K562 (cell line): Measurements from ENCODE around the gene BBLN. TPM values are rescaled to one million over a fixed set of nuclear protein-coding genes. Genes with fewer than 3 reads are reported as not detected.

Source experiments
- DPF2 ChIP-seq: fragments of 450-650 bp; IDR thresholded peaks from 2 replicates; pipeline ENCODE4 v1.6.1; 2016
- ESRRB ChIP-seq: fragments of 250-450 bp; sonication (Bioruptor Pico); IDR thresholded peaks from 2 replicates; pipeline ENCODE4 v1.5.0; 2020; ENCODE audit warnings: mild to moderate bottlenecking, moderate library complexity, borderline replicate concordance
- HES1 ChIP-seq: fragments of 450-650 bp; IDR thresholded peaks from 2 replicates; pipeline ENCODE4 v1.6.1; 2016; ENCODE audit warnings: low read depth, mild to moderate bottlenecking, moderate library complexity
- HNRNPK ChIP-seq: fragments of 200-400 bp; formaldehyde crosslinking; IDR thresholded peaks from one replicate; pipeline ENCODE4 v1.6.1; 2018; ENCODE audit warnings: mild to moderate bottlenecking, low read depth, low read length; ENCODE audit not compliant: poor library complexity, severe bottlenecking
- KAT7 ChIP-seq: sonication (generic); formaldehyde crosslinking; IDR thresholded peaks from 2 replicates; pipeline ENCODE4 v1.8.0; 2022; ENCODE audit warnings: missing genetic modification reagents, mild to moderate bottlenecking, borderline replicate concordance
- KLF16 ChIP-seq: IDR thresholded peaks from 2 replicates; pipeline ENCODE4 v1.6.1; 2016; ENCODE audit warnings: antibody characterized with exemption
- MYBL2 ChIP-seq, 2 experiments: fragments of 450-650 bp in 1 of 2; sonication (generic) in 1 of 2; formaldehyde crosslinking in 1 of 2; IDR thresholded peaks; 2 replicates each; pipeline versions ENCODE4 v1.6.1 to v1.8.1; 2017 to 2022; ENCODE audit warnings: borderline replicate concordance in 1 of 2, inconsistent platforms in 1 of 2, low read depth in 1 of 2, mild to moderate bottlenecking in 1 of 2, missing genetic modification reagents in 1 of 2, moderate library complexity in 1 of 2
- NBN ChIP-seq: fragments of 450-650 bp; IDR thresholded peaks from 2 replicates; pipeline ENCODE4 v1.6.1; 2016; ENCODE audit warnings: low read depth, mild to moderate bottlenecking
- RBFOX2 ChIP-seq: fragments of 200-400 bp; formaldehyde crosslinking; IDR thresholded peaks from 2 replicates; pipeline ENCODE4 v1.6.1; 2017; ENCODE audit warnings: low read depth, mild to moderate bottlenecking, low read length, moderate library complexity
- RFX1 ChIP-seq: fragments of 450-650 bp; IDR thresholded peaks from 2 replicates; pipeline ENCODE4 v1.6.1; 2016; ENCODE audit warnings: mild to moderate bottlenecking, moderate library complexity
- SETDB1 ChIP-seq: IDR thresholded peaks from one replicate; pipeline ENCODE4 v1.6.1; 2012; ENCODE audit warnings: low read length, control low read depth, inconsistent platforms
- ZNF12 ChIP-seq: sonication (generic); formaldehyde crosslinking; IDR thresholded peaks from 2 replicates; pipeline ENCODE4 v1.4.0; 2020; ENCODE audit warnings: mild to moderate bottlenecking, missing genetic modification reagents
- ZNF140 ChIP-seq: fragments of 250-450 bp; sonication (Bioruptor Pico); IDR thresholded peaks from 2 replicates; pipeline ENCODE4 v1.8.0; 2021; ENCODE audit warnings: moderate library complexity, mild to moderate bottlenecking, inconsistent platforms
- ZNF507 ChIP-seq: conservative IDR thresholded peaks from 2 replicates; pipeline ENCODE4 v1.6.1; 2017; ENCODE audit warnings: missing genetic modification characterization, missing compliant biosample characterization
- ZNF639 ChIP-seq, 2 experiments: fragments of 200-800 bp in 1 of 2; sonication (Bioruptor generic) in 1 of 2; sonication (generic) in 1 of 2; formaldehyde crosslinking in 1 of 2; IDR thresholded peaks in 1 of 2; conservative IDR thresholded peaks in 1 of 2; 2 replicates each; pipeline versions ENCODE4 v1.5.0 to v1.6.1; 2016 to 2020; ENCODE audit warnings: missing compliant biosample characterization in 1 of 2, missing genetic modification characterization in 1 of 2, missing genetic modification reagents in 1 of 2
- ZNF75A ChIP-seq: fragments of 450-650 bp; formaldehyde crosslinking; IDR thresholded peaks from 2 replicates; pipeline ENCODE4 v1.4.0; 2020; ENCODE audit warnings: mild to moderate bottlenecking
- ZNF785 ChIP-seq: fragments of 250-450 bp; sonication (Bioruptor Pico); IDR thresholded peaks from 2 replicates; pipeline ENCODE4 v1.4.0; 2020; ENCODE audit warnings: mild to moderate bottlenecking
- ZSCAN32 ChIP-seq: fragments of 450-650 bp; formaldehyde crosslinking; IDR thresholded peaks from 2 replicates; pipeline ENCODE4 v1.4.0; 2020; ENCODE audit warnings: mild to moderate bottlenecking, moderate library complexity
- polyA plus RNA-seq, 8 experiments: library from polyadenylated mRNA; depleted of rRNA in 4 of 8; stranded (reverse) in 5 of 8; unstranded in 3 of 8; fragments of >200 nt; fragmentation: Nextera tagmentation in 2 of 8; fragmentation: Illumina TruSeq in 1 of 8; extraction: Ambion mirVana in 2 of 8; extraction: Trizol in 1 of 8; gene quantifications; 2 replicates each; pipeline versions ENCODE4 v1.2.1 to v1.2.3, GENCODE V29; 2011 to 2014; ENCODE audit warnings: inconsistent platforms in 1 of 8, missing spikeins in 1 of 8
- total RNA-seq, 7 experiments: library from RNA; depleted of rRNA in 6 of 7; stranded (reverse); fragments of >200 nt in 6 of 7; fragmentation: Illumina TruSeq in 2 of 7; extraction: Trizol in 2 of 7; gene quantifications; 2 replicates each; pipeline versions ENCODE4 v1.2.1 to v1.2.3, GENCODE V29; 2011 to 2021; ENCODE audit warnings: low replicate concordance in 1 of 7
- TF ChIP-seq, protein P1 (sequence below): fragments of 200-800 bp; sonication (Bioruptor generic); IDR thresholded peaks from 2 replicates; pipeline ENCODE4 v1.6.1; 2017; ENCODE audit warnings: missing genetic modification characterization, missing compliant biosample characterization
- TF ChIP-seq, protein P2 (sequence below): fragments of 250-450 bp; sonication (Bioruptor Pico); IDR thresholded peaks from 2 replicates; pipeline ENCODE4 v1.5.0; 2021
- TF ChIP-seq, protein P3 (sequence below): fragments of 200-400 bp; formaldehyde crosslinking; IDR thresholded peaks from 2 replicates; pipeline ENCODE4 v1.6.1; 2017; ENCODE audit warnings: mild to moderate bottlenecking, low read depth, low read length, moderate library complexity

The BBLN gene
- total and polyA plus RNA-seq, 9 of the 15 experiments (the other 6 are each of a cell fraction or from before 2014, with no cell fraction given): 4.2 to 331 (median 87.1) TPM

DNA sequence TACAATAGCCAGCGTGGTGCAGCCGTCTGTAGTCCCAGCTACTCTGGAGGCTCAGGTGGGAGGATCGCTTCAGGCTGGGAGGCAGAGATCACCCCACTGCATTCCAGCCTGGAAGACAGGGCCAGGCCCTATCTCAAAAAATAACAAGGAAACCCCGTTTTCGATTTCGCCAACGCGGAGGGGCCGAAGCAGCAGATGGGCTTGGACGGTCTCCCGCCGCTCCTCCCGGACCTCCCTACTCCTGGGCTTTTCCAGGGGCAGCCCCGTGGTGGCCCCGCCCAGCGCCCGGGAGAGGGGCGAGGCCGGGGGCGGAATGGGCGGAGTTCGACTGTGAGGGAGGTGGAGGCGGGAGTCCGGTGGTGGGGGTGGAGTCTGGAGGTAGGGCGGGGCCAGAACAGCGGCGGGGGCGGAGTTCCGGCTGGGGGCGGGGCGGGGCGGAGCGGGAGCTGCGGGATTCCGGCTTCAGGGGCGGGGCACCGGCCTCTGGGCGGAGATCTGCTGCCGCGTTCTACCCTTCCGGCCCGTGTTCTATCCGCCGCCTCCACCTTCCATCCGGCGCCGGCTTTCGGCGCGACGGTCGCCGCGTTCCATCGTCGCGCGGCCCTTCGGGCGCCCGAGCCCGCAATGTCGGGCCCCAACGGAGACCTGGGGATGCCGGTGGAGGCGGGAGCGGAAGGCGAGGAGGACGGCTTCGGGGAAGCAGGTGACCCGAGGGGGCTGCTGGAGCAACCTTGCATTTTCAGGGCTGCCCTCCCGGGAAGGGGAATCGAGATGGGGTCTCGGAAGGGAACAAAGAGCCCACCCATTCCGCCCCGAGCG lies at the start of gene BBLN (continued):
- TF ChIP-seq ZNF639 (CRISPR knock-in tag; conservative IDR thresholded peaks at IDR 0.05 in 1 of 2, IDR thresholded peaks at IDR 0.05 in 1 of 2) (no peak), RFX1 (no peak), KLF16 (no peak), HNRNPK (peak; percentile 31), DPF2 (no peak), ZNF785 (CRISPR knock-in tag) (no peak), ZNF140 (CRISPR knock-in tag) (no peak), KAT7 (CRISPR knock-in tag) (no peak), RBFOX2 (peak; percentile 98), SETDB1 (no peak), ZNF507 (tag) (no peak), MYBL2 (IDR thresholded peaks at IDR 0.05; ENCODE audit: low read depth) (no peak), MYBL2 (CRISPR knock-in tag; IDR thresholded peaks at IDR 0.05; ENCODE audit: borderline replicate concordance) (no peak), ESRRB (no peak), ZSCAN32 (no peak; the same call in 1 of the 2 replicates), NBN (no peak), ZNF75A (CRISPR knock-in tag) (peak; percentile 70), ZNF12 (CRISPR knock-in tag) (no peak), HES1 (no peak)
- TF ChIP-seq, protein P1, sequence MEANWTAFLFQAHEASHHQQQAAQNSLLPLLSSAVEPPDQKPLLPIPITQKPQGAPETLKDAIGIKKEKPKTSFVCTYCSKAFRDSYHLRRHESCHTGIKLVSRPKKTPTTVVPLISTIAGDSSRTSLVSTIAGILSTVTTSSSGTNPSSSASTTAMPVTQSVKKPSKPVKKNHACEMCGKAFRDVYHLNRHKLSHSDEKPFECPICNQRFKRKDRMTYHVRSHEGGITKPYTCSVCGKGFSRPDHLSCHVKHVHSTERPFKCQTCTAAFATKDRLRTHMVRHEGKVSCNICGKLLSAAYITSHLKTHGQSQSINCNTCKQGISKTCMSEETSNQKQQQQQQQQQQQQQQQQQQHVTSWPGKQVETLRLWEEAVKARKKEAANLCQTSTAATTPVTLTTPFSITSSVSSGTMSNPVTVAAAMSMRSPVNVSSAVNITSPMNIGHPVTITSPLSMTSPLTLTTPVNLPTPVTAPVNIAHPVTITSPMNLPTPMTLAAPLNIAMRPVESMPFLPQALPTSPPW (CRISPR knock-in tag): no peak
- TF ChIP-seq, protein P2, sequence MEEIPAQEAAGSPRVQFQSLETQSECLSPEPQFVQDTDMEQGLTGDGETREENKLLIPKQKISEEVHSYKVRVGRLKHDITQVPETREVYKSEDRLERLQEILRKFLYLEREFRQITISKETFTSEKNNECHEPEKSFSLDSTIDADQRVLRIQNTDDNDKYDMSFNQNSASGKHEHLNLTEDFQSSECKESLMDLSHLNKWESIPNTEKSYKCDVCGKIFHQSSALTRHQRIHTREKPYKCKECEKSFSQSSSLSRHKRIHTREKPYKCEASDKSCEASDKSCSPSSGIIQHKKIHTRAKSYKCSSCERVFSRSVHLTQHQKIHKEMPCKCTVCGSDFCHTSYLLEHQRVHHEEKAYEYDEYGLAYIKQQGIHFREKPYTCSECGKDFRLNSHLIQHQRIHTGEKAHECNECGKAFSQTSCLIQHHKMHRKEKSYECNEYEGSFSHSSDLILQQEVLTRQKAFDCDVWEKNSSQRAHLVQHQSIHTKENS (CRISPR knock-in tag): no peak
- TF ChIP-seq, protein P3, sequence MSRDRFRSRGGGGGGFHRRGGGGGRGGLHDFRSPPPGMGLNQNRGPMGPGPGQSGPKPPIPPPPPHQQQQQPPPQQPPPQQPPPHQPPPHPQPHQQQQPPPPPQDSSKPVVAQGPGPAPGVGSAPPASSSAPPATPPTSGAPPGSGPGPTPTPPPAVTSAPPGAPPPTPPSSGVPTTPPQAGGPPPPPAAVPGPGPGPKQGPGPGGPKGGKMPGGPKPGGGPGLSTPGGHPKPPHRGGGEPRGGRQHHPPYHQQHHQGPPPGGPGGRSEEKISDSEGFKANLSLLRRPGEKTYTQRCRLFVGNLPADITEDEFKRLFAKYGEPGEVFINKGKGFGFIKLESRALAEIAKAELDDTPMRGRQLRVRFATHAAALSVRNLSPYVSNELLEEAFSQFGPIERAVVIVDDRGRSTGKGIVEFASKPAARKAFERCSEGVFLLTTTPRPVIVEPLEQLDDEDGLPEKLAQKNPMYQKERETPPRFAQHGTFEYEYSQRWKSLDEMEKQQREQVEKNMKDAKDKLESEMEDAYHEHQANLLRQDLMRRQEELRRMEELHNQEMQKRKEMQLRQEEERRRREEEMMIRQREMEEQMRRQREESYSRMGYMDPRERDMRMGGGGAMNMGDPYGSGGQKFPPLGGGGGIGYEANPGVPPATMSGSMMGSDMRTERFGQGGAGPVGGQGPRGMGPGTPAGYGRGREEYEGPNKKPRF: no peak
